SK-N-SH treated with all-trans-retinoic acid at 6 μM for 48 hours (cell line): Measurements from ENCODE around the gene HMX2.
"Not testable (repeated sequence)": the region's sequence is repeated elsewhere in the genome, so short reads cannot be mapped to it uniquely, and the experiment has no call there.

Source experiments
- ATAC-seq: fragments of 200-7000 bp; cut with Tn5 transposase; 3 replicates; pipeline ENCODE4 v1.9.1; 2020; ENCODE audit warnings: mild to moderate bottlenecking, moderate library complexity
- ARNTL ChIP-seq: fragments of 450-650 bp; formaldehyde crosslinking; IDR thresholded peaks from 2 replicates; pipeline ENCODE4 v1.5.0; 2020; ENCODE audit warnings: low read depth, mild to moderate bottlenecking, moderate library complexity, borderline replicate concordance
- BACH2 ChIP-seq: fragments of 250-450 bp; sonication (Bioruptor Pico); IDR thresholded peaks from 2 replicates; pipeline ENCODE4 v1.9.0; 2021; ENCODE audit warnings: mild to moderate bottlenecking, borderline replicate concordance
- CREB5 ChIP-seq: fragments of 250-450 bp; sonication (Bioruptor Pico); IDR thresholded peaks from 2 replicates; pipeline ENCODE4 v1.5.1; 2020; ENCODE audit warnings: low read depth, mild to moderate bottlenecking, moderate library complexity
- CSDC2 ChIP-seq: fragments of 250-450 bp; sonication (Bioruptor Pico); IDR thresholded peaks from 2 replicates; pipeline ENCODE4 v1.5.0; 2020; ENCODE audit warnings: mild to moderate bottlenecking, moderate library complexity
- CSRNP3 ChIP-seq: fragments of 250-450 bp; sonication (Bioruptor Pico); IDR thresholded peaks from 2 replicates; pipeline ENCODE4 v1.5.1; 2021; ENCODE audit warnings: mild to moderate bottlenecking, moderate library complexity
- ESRRG ChIP-seq: fragments of 250-450 bp; sonication (Bioruptor Pico); IDR thresholded peaks from 2 replicates; pipeline ENCODE4 v1.6.1; 2021; ENCODE audit warnings: mild to moderate bottlenecking
- GLIS3 ChIP-seq: fragments of 250-450 bp; sonication (Bioruptor Pico); IDR thresholded peaks from 2 replicates; pipeline ENCODE4 v1.5.0; 2020; ENCODE audit warnings: mild to moderate bottlenecking, moderate library complexity
- OSR1 ChIP-seq: fragments of 250-450 bp; sonication (Bioruptor Pico); IDR thresholded peaks from 2 replicates; pipeline ENCODE4 v1.8.0; 2022; ENCODE audit warnings: moderate library complexity, mild to moderate bottlenecking, inconsistent platforms
- PATZ1 ChIP-seq: fragments of 250-450 bp; sonication (Bioruptor Pico); IDR thresholded peaks from 2 replicates; pipeline ENCODE4 v1.8.0; 2020; ENCODE audit warnings: mild to moderate bottlenecking, moderate library complexity, borderline replicate concordance
- POU6F1 ChIP-seq: fragments of 250-450 bp; sonication (Bioruptor Pico); IDR thresholded peaks from 2 replicates; pipeline ENCODE4 v1.8.0; 2021; ENCODE audit warnings: low read depth, mild to moderate bottlenecking, moderate library complexity, borderline replicate concordance
- PPARA ChIP-seq: fragments of 250-450 bp; sonication (Bioruptor Pico); IDR thresholded peaks from 2 replicates; pipeline ENCODE4 v1.5.0; 2020; ENCODE audit warnings: mild to moderate bottlenecking, borderline replicate concordance
- SNAI2 ChIP-seq: fragments of 250-450 bp; sonication (Bioruptor Pico); IDR thresholded peaks from 2 replicates; pipeline ENCODE4 v1.5.0; 2020; ENCODE audit warnings: mild to moderate bottlenecking, moderate library complexity
- TCF4 ChIP-seq: fragments of 250-450 bp; sonication (Bioruptor Pico); IDR thresholded peaks from 2 replicates; pipeline ENCODE4 v1.8.0; 2021; ENCODE audit warnings: mild to moderate bottlenecking, moderate library complexity, borderline replicate concordance
- TOX ChIP-seq: fragments of 250-450 bp; sonication (Bioruptor Pico); IDR thresholded peaks from 2 replicates; pipeline ENCODE4 v1.8.0; 2021; ENCODE audit warnings: mild to moderate bottlenecking, moderate library complexity, borderline replicate concordance
- ZC3H10 ChIP-seq: fragments of 250-450 bp; sonication (Bioruptor Pico); IDR thresholded peaks from 2 replicates; pipeline ENCODE4 v1.5.1; 2021; ENCODE audit warnings: mild to moderate bottlenecking, moderate library complexity
- ZFP3 ChIP-seq: fragments of 250-450 bp; sonication (Bioruptor Pico); IDR thresholded peaks from 2 replicates; pipeline ENCODE4 v1.5.0; 2020; ENCODE audit warnings: mild to moderate bottlenecking, moderate library complexity
- ZFP30 ChIP-seq: fragments of 450-650 bp; formaldehyde crosslinking; IDR thresholded peaks from 2 replicates; pipeline ENCODE4 v1.5.0; 2022; ENCODE audit warnings: mild to moderate bottlenecking, moderate library complexity
- ZNF565 ChIP-seq: fragments of 450-650 bp; formaldehyde crosslinking; conservative IDR thresholded peaks from 2 replicates; pipeline ENCODE4 v1.5.0; 2020; ENCODE audit warnings: low read depth, mild to moderate bottlenecking, moderate library complexity
- ZNF70 ChIP-seq: fragments of 450-650 bp; formaldehyde crosslinking; IDR thresholded peaks from 2 replicates; pipeline ENCODE4 v1.5.0; 2020; ENCODE audit warnings: mild to moderate bottlenecking, moderate library complexity
- ZNF8 ChIP-seq: fragments of 450-650 bp; formaldehyde crosslinking; IDR thresholded peaks from 2 replicates; pipeline ENCODE4 v1.5.0; 2020; ENCODE audit warnings: mild to moderate bottlenecking, moderate library complexity

Gene HMX2

GRCh38 chr10:123170961-123171360, 23.0 kb downstream of the HMX2 start:
- no peak for TF ChIP-seq ZFP30 (CRISPR knock-in tag)
- TF ChIP-seq TCF4 (CRISPR knock-in tag), result no peak
- TF ChIP-seq ARNTL (CRISPR knock-in tag), result no peak
- no peak for TF ChIP-seq PPARA (CRISPR knock-in tag)
- TF ChIP-seq ZC3H10 (CRISPR knock-in tag), result no peak
- TF ChIP-seq SNAI2 (CRISPR knock-in tag), result no peak
- TF ChIP-seq ZNF8 (CRISPR knock-in tag), result no peak
- TF ChIP-seq OSR1 (CRISPR knock-in tag), result no peak
- TF ChIP-seq ZFP3, result no peak
- TF ChIP-seq, all 23 proteins: peak for 0
- no peak for ATAC-seq

- ATAC-seq, result not testable (repeated sequence)
Observed at GRCh38 chr10:123171616-123172015, 23.7 kb downstream of the HMX2 start.

- TF ChIP-seq ZFP3 (no peak), BACH2 (CRISPR knock-in tag) (no peak), PATZ1 (CRISPR knock-in tag) (no peak), CSRNP3 (CRISPR knock-in tag) (no peak), GLIS3 (CRISPR knock-in tag) (no peak), CREB5 (CRISPR knock-in tag) (no peak), TOX (CRISPR knock-in tag) (no peak)
- no peak for ATAC-seq
Observed at GRCh38 chr10:123175389-123176387, 27.8 kb downstream of the HMX2 start.

GRCh38 chr10:123178390-123178789, 30.5 kb downstream of the HMX2 start:
- ATAC-seq, result not testable (repeated sequence)

GRCh38 chr10:123180101-123181090, 32.5 kb downstream of the HMX2 start:
- ATAC-seq, result no peak
- TF ChIP-seq PATZ1 (CRISPR knock-in tag) (no peak), ARNTL (CRISPR knock-in tag) (no peak), OSR1 (CRISPR knock-in tag) (no peak), CSRNP3 (CRISPR knock-in tag) (no peak), POU6F1 (no peak), ZNF8 (CRISPR knock-in tag) (no peak), ZNF70 (no peak), TOX (CRISPR knock-in tag) (no peak), ZFP30 (CRISPR knock-in tag) (no peak), CSDC2 (CRISPR knock-in tag) (no peak), ZNF565 (CRISPR knock-in tag) (no peak), ESRRG (CRISPR knock-in tag) (no peak), GLIS3 (CRISPR knock-in tag) (no peak)
